Endothelial cell of umbilical vein (primary cell): ENCODE results near the gene KIAA1210. TPM values are rescaled to one million over a fixed set of nuclear protein-coding genes. Genes with fewer than 3 reads are reported as not detected.

Experiments used
- BruUV-seq: library from RNA; stranded (reverse); fragments of 400-500 nt; replicated peaks from 2 replicates; lab custom pipeline; 2021; lab: Mats Ljungman, UMichigan
- CTCF ChIA-PET: fragments of 300-600, 350-600 bp; sonication (Branson Sonifier 250); formaldehyde crosslinking; loops from one replicate; lab custom pipeline; 2021; ENCODE audit warnings: antibody characterized with exemption, inconsistent platforms; lab: Charles Lee
- POLR2A ChIA-PET: fragments of 300-600, 350-600 bp; sonication (Branson Sonifier 250); formaldehyde crosslinking; loops from one replicate; lab custom pipeline; 2021; ENCODE audit warnings: antibody characterized with exemption, inconsistent platforms; lab: Charles Lee
- DNase-seq: peaks from one replicate; pipeline ENCODE4 v3.0.0-alpha.2; 2011; ENCODE audit warnings: low read depth, low spot score
- FAIRE-seq: peaks from 2 replicates; lab custom pipeline; 2011; peaks lifted over from hg19 to GRCh38; lab: Jason Lieb, UNC
- H2AFZ ChIP-seq: 2 replicates; pipeline ENCODE4 v1.6.0; 2012; ENCODE audit warnings: low read depth, low read length, control low read depth, inconsistent platforms
- H3K27ac ChIP-seq: 2 replicates; pipeline ENCODE4 v1.5.1; 2011; ENCODE audit warnings: low read depth, mild to moderate bottlenecking, control low read depth, low read length, moderate library complexity; ENCODE audit not compliant: insufficient read depth
- H3K27me3 ChIP-seq, 2 experiments: 2 replicates each; pipeline versions ENCODE4 v1.6.0 to v1.6.1; 2011; ENCODE audit warnings: low read length in 2 of 2, mixed read lengths in 1 of 2; ENCODE audit not compliant: control insufficient read depth in 2 of 2, insufficient read depth in 2 of 2
- H3K36me3 ChIP-seq, 2 experiments: 2 replicates in 1 of 2; 3 replicates in 1 of 2; pipeline ENCODE4 v1.5.1; 2011; ENCODE audit warnings: low read length in 2 of 2, mild to moderate bottlenecking in 1 of 2, moderate library complexity in 1 of 2; ENCODE audit not compliant: control insufficient read depth in 2 of 2, insufficient read depth in 2 of 2; ENCODE audit errors: extremely low read depth in 1 of 2
- H3K4me1 ChIP-seq: 3 replicates; pipeline ENCODE4 v1.5.1; 2011; ENCODE audit warnings: mild to moderate bottlenecking, low read length; ENCODE audit not compliant: control insufficient read depth, insufficient read depth; ENCODE audit errors: extremely low read depth
- H3K4me2 ChIP-seq: 2 replicates; pipeline ENCODE4 v1.6.1; 2011; ENCODE audit warnings: low read length, control low read depth, mixed read lengths; ENCODE audit not compliant: insufficient read depth
- H3K4me3 ChIP-seq, 3 experiments: fragments of 200-600 bp in 1 of 3; sonication (generic), shearing (Covaris generic) in 1 of 3; replicated peaks in 1 of 3; 2 replicates each; pipeline ENCODE4 v1.5.1; 2011 to 2016; ENCODE audit warnings: control low read depth in 3 of 3, low read length in 3 of 3, mild to moderate bottlenecking in 2 of 3, inconsistent platforms in 1 of 3, low read depth in 1 of 3, moderate library complexity in 1 of 3; ENCODE audit not compliant: insufficient read depth in 1 of 3
- H3K79me2 ChIP-seq: 2 replicates; pipeline ENCODE4 v1.6.0; 2012; ENCODE audit warnings: low read length, inconsistent platforms; ENCODE audit not compliant: control insufficient read depth, insufficient read depth
- H3K9ac ChIP-seq: replicated peaks from 2 replicates; pipeline ENCODE3; 2011; ENCODE audit warnings: low read length, control low read depth; ENCODE audit not compliant: insufficient read depth; ENCODE audit errors: extremely low read depth
- H3K9me1 ChIP-seq: replicated peaks from 3 replicates; pipeline ENCODE4 v1.6.0; 2011; ENCODE audit warnings: mild to moderate bottlenecking, low read length; ENCODE audit not compliant: control insufficient read depth, insufficient read depth; ENCODE audit errors: extremely low read depth
- H3K9me3 ChIP-seq: replicated peaks from 2 replicates; pipeline ENCODE4 v1.5.1; 2012; ENCODE audit warnings: low read length, inconsistent platforms; ENCODE audit not compliant: control insufficient read depth, insufficient read depth
- H4K20me1 ChIP-seq: replicated peaks from 2 replicates; pipeline ENCODE3; 2011; ENCODE audit warnings: mild to moderate bottlenecking, low read length; ENCODE audit not compliant: control insufficient read depth, insufficient read depth; ENCODE audit errors: extremely low read depth
- EZH2 ChIP-seq: IDR thresholded peaks from 2 replicates; pipeline ENCODE4 v1.6.1; 2012; ENCODE audit warnings: borderline replicate concordance, low read depth, mild to moderate bottlenecking, moderate library complexity, low read length, inconsistent platforms; ENCODE audit not compliant: severe bottlenecking
- FOS ChIP-seq: IDR thresholded peaks from 2 replicates; pipeline ENCODE4 v1.6.1; 2011; ENCODE audit warnings: mild to moderate bottlenecking, low read length, moderate library complexity, borderline replicate concordance; ENCODE audit not compliant: insufficient read depth
- GATA2 ChIP-seq: IDR thresholded peaks from 2 replicates; pipeline ENCODE4 v1.7.0; 2011; ENCODE audit warnings: low read depth, mild to moderate bottlenecking, moderate library complexity, mixed read lengths, low read length; ENCODE audit not compliant: insufficient read length, insufficient read depth
- JUN ChIP-seq: IDR thresholded peaks from 2 replicates; pipeline ENCODE4 v1.6.1; 2011; ENCODE audit warnings: borderline replicate concordance, low read depth; ENCODE audit not compliant: insufficient read length, insufficient read depth
- MYC ChIP-seq: IDR thresholded peaks from one replicate; pipeline ENCODE4 v1.6.1; 2011; ENCODE audit warnings: mild to moderate bottlenecking, low read depth, low read length
- POLR2AphosphoS5 ChIP-seq: IDR thresholded peaks from 2 replicates; pipeline ENCODE4 v1.6.1; 2012; ENCODE audit warnings: low read depth, mild to moderate bottlenecking, control low read depth, low read length, moderate library complexity; ENCODE audit not compliant: insufficient read depth
- dilution Hi-C: fragments of 300-500 bp; cut with MboI; formaldehyde crosslinking; loops from one replicate; pipeline ENCODE4 v1.15.0; 2019; ENCODE audit warnings: low sequenced_read_pairs; ENCODE audit not compliant: extremely low pct_ligation_motif_present
- intact Hi-C: fragments of 100-400 bp; cut with micrococcal nuclease; formaldehyde crosslinking; loops from one replicate; pipeline ENCODE4 v1.10.0; 2022
- polyA plus RNA-seq, 4 experiments: library from polyadenylated mRNA; depleted of rRNA in 3 of 4; stranded (reverse) in 3 of 4; unstranded in 1 of 4; fragments of >200 nt; gene quantifications; 2 replicates each; pipeline versions ENCODE4 v1.2.1 to v1.2.3, GENCODE V29; 2011 to 2012; ENCODE audit warnings: missing spikeins in 1 of 4
- total RNA-seq: library from RNA; stranded (reverse); gene quantifications from 2 replicates; pipeline ENCODE4 v1.2.3, GENCODE V29; 2021
- TF ChIP-seq, protein P1 (sequence below): IDR thresholded peaks from 2 replicates; pipeline ENCODE4 v1.6.1; 2011; ENCODE audit not compliant: insufficient read depth, insufficient read length
- TF ChIP-seq, protein P2 (sequence below), 2 donors: IDR thresholded peaks; 1 replicate in 1 of 2; 2 replicates in 1 of 2; pipeline ENCODE4 v1.5.1; 2011; ENCODE audit warnings: low read length in 2 of 2, mild to moderate bottlenecking in 2 of 2, moderate library complexity in 2 of 2, control low read depth in 1 of 2, inconsistent platforms in 1 of 2, low read depth in 1 of 2; ENCODE audit not compliant: insufficient read depth in 1 of 2; ENCODE audit errors: extremely low read depth in 1 of 2

KIAA1210 gene
- total and polyA plus RNA-seq, 2 donors (not counting 3 experiments of a cell fraction or from before 2014, with no cell fraction given): not detected

DNA sequence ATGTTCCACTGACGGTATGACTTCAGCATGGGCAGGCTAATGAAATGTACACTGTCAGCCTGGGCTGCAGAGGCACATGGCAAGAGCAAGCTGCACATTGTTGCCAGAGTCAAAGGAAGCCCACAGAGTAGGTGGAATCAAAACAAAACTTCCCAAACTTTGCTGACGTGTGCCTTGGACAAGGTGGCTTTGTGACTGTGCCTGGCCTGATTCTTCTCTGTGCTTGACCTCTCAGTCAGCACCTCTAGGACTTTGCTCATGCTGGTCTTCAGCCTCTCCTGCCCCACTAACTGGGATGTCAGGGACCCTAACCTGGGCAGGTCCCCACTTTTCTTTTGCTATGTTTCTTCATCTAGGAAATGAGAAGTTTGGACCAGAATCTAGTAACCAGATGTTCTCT lies 40.5 kb upstream of the KIAA1210 start:
- H2AFZ ChIP-seq: no peak overlapping the region
- FAIRE-seq (no peak), DNase-seq (no peak)
- H3K9me3 ChIP-seq: no peaks in the 10 kb centered on the region
- no peak overlapping the region for H3K4me2 ChIP-seq
- ChIA-PET CTCF (no interaction called here), POLR2A (no interaction called here)
- dilution Hi-C loops (no loop called here), intact Hi-C loops (no loop called here)
- TF ChIP-seq JUN: no peak
- TF ChIP-seq POLR2AphosphoS5: no peak
- TF ChIP-seq, protein P1, sequence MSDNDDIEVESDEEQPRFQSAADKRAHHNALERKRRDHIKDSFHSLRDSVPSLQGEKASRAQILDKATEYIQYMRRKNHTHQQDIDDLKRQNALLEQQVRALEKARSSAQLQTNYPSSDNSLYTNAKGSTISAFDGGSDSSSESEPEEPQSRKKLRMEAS: no peak
- TF ChIP-seq FOS: no peak
- no peak for TF ChIP-seq MYC
- TF ChIP-seq GATA2: no peak
- TF ChIP-seq, protein P2, sequence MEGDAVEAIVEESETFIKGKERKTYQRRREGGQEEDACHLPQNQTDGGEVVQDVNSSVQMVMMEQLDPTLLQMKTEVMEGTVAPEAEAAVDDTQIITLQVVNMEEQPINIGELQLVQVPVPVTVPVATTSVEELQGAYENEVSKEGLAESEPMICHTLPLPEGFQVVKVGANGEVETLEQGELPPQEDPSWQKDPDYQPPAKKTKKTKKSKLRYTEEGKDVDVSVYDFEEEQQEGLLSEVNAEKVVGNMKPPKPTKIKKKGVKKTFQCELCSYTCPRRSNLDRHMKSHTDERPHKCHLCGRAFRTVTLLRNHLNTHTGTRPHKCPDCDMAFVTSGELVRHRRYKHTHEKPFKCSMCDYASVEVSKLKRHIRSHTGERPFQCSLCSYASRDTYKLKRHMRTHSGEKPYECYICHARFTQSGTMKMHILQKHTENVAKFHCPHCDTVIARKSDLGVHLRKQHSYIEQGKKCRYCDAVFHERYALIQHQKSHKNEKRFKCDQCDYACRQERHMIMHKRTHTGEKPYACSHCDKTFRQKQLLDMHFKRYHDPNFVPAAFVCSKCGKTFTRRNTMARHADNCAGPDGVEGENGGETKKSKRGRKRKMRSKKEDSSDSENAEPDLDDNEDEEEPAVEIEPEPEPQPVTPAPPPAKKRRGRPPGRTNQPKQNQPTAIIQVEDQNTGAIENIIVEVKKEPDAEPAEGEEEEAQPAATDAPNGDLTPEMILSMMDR (IDR thresholded peaks at IDR 0.05; ENCODE audit: extremely low read depth in 1 of 2, insufficient read depth in 1 of 2, low read depth in 1 of 2, low read length in 2 of 2): no peak
- no peak for TF ChIP-seq EZH2
- no peaks in the 10 kb centered on the region for H3K4me1 ChIP-seq
- no TSS peak for BruUV-seq
- no peaks in the 10 kb centered on the region for H3K36me3 ChIP-seq
- no peaks in the 10 kb centered on the region for H4K20me1 ChIP-seq
- H3K27ac ChIP-seq: no peak overlapping the region
- no peaks in the 10 kb centered on the region for H3K79me2 ChIP-seq
- H3K9ac ChIP-seq: no peak overlapping the region
- H3K4me3 ChIP-seq: no peak overlapping the region
- H3K9me1 ChIP-seq: no peaks in the 10 kb centered on the region
- no peaks in the 10 kb centered on the region for H3K27me3 ChIP-seq
